SK-N-MC (cell line): Measurements from ENCODE around the gene HAPSTR1.

Experiments used
- EZH2 ChIP-seq: fragments of 200-600 bp; sonication (generic); IDR thresholded peaks from one replicate; pipeline ENCODE4 v1.6.1; 2017; ENCODE audit warnings: antibody characterized with exemption
- FOXP2 ChIP-seq: optimal IDR thresholded peaks from 2 replicates; pipeline ENCODE3; 2011; ENCODE audit warnings: mild to moderate bottlenecking, moderate library complexity; ENCODE audit not compliant: insufficient read depth; ENCODE audit errors: extremely low read length, control extremely low read depth
- POLR2AphosphoS5 ChIP-seq: IDR thresholded peaks from 2 replicates; pipeline ENCODE4 v1.6.1; 2012; ENCODE audit warnings: mild to moderate bottlenecking, low read depth, low read length, borderline replicate concordance

DNA sequence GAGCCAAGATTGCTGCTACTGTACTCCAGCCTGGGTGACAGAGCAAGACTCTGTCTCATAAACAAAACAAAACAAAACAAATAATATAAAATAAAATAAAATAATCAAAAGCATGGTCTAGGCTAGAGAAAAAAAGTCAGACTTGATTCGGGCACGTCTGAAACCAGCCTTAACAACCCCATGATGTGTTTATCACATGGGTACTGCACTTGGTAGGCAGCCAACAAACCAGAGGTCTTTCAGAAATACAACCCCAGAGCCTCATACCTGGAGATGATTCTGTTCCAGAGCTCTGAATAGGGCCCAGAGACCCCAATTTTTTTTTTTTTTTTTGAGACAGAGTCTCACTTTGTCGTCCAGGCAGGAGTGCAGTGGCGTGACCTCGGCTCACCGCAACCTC is 9.6 kb upstream of the HAPSTR1 start:
- no peak for TF ChIP-seq EZH2
- TF ChIP-seq POLR2AphosphoS5 = no peak
- TF ChIP-seq FOXP2 = no peak
